GM12874 (cell line): Measurements from ENCODE around the gene IKZF2.
A peak's percentile ranks its signal among the peaks of the same experiment; 100 is the strongest.

Experiments
- CTCF ChIP-seq: IDR thresholded peaks from 2 replicates; pipeline ENCODE4 v1.5.1; 2011; ENCODE audit warnings: low read depth, mild to moderate bottlenecking, control low read depth, low read length, moderate library complexity; ENCODE audit not compliant: insufficient read depth

Gene IKZF2

DNA sequence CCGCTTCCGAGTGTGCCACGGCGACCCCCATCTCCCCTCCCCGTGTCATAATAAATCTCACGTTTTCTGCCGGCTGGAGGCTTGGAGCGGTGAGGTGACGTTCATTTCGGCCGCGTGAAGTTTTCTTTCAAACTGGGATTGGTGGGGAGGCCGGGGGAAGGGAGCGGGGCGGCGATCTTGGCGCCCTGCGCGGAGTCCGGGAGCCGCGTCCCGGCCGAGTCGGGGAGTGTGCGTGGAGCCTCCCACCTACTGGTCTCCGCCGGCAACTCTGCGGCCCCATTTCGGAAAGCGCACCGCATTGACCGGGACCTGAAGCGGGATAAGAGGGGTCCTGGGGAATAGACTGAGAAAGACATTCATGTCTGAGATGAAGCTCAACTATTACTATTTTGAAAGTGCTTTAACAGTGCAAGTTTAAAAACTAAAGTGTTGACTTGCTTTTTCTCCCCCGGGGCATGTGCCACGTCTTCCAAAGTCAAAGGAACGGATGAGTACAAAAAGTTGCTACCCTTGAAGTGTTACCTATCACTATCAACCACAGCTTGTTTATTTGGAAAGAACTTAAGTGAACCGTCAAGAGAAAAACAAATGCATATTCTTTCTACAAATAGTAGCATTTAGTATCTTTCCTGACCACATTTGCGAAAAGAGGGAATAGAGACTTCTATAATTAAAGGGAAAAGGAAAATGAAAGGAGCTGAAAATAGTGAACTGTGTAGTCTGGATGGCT, 818 bp upstream of the IKZF2 start:
- TF ChIP-seq CTCF: 0 out of 2 replicates have a peak, but pooled peaks have one; percentile 22

- TF ChIP-seq CTCF: no peak
These were observed 906 bp downstream of the IKZF2 start for GRCh38 chr2:213150315-213151097.

DNA sequence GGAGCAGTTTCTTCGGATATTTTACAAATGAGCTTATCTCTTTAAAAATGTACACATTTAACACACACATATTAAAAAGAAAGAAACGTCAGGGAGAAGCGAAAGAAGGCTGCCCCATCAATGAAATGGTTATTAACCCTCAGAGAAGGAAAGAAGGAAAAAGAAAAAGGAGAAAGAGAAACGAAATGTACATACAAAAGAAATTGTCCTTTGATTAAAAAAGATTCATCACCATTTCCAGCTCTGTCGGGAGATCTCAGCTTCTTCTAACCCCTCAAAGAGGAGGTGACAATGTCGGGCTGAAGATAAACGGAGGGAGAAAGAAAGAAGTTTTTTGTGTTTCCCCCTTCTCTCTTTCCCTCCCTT, 1.5 kb downstream of the IKZF2 start:
- TF ChIP-seq CTCF: no peak

DNA sequence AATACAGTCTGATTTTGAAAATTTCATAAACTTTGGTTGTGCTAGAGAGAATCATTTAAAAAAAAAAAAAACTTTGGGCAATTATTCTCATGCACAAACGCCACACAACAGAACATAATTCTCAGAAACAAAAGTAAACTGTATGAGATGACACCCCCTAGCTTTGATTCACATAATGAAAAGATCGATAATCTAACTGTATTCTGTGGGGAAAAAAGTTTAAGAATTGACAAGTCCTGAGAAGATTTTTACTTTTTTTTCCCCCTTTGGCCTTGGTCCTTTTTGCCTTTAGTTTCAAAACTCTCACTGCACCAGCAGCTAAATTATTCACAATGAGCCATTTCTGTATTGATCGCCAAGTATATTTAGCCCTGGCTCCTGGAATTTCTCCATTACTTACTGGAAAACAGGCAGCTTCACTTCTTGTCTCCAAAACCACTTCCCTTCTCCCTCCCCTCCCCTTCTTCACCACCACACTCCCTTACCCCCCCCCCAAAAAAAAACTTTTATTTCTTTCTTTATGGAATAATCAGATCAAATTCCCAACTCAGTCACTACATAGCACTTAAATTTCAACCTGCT, 2.0 kb downstream of the IKZF2 start:
- no peak for TF ChIP-seq CTCF

DNA sequence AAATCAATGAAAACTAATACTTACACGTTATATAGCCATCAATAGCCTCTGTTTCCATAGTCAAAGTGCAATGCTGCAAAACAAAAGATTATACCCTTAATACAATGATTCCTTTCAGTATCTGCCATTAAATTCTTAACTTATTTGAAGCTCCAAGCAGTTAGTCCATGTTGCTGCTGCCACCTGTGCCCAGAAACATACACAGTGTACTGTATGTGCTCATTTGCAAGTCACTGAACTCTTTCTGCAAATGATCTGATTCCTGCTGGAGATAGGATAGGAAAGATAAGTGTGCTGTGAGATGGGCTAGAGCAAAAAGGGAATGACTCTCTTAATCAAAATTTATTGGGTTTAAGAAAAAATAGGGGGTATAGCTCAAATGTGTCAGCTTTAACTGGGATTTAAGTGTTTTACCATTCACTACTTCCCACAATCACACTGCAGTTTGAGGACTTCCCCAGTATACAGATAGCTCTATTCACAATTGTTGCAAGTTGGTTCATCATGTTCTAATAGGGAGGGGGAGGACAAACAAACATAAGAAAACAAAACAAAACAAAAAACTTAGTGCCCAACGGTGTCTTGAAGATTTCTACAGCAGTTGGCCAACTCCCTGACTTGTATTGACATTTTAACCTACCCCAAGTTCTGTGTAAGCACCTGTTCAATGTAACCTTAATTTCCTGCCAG, 2.7 kb downstream of the IKZF2 start:
- TF ChIP-seq CTCF: no peak

- TF ChIP-seq CTCF: no peak
These were observed 3.9 kb downstream of the IKZF2 start for GRCh38 chr2:213147538-213147937.

GRCh38 chr2:213145715-213146242, 5.6 kb downstream of the IKZF2 start:
- TF ChIP-seq CTCF: no peak
